Dendritic cell treated with granulocyte-macrophage colony-stimulating factor and Interleukin-4, amounts not matched to agents 40 ng/mL and 50 ng/mL, for 4 days (primary cell): ENCODE measurements around the gene GPSM1.

ENCODE experiments used
- H3K27ac Mint-ChIP-seq: one replicate; pipeline ENCODE4 v1.8.0; 2022; ENCODE audit warnings: mild to moderate bottlenecking, mixed read lengths
- H3K27me3 Mint-ChIP-seq: one replicate; pipeline ENCODE4 v1.8.0; 2022; ENCODE audit warnings: mild to moderate bottlenecking, mixed read lengths
- H3K36me3 Mint-ChIP-seq: one replicate; pipeline ENCODE4 v1.8.0; 2022; ENCODE audit warnings: low read depth, mixed read lengths
- H3K4me1 Mint-ChIP-seq: one replicate; pipeline ENCODE4 v1.8.0; 2022; ENCODE audit warnings: low read depth, mixed read lengths
- H3K4me3 Mint-ChIP-seq: one replicate; pipeline ENCODE4 v1.8.0; 2022; ENCODE audit warnings: mild to moderate bottlenecking, moderate library complexity, mixed read lengths
- H3K9me3 Mint-ChIP-seq: one replicate; pipeline ENCODE4 v1.8.0; 2022; ENCODE audit warnings: mixed read lengths
- intact Hi-C: fragments of 100-400 bp; cut with micrococcal nuclease; formaldehyde crosslinking; loops from one replicate; pipeline ENCODE4 v1.15.0; 2022

GPSM1 gene

DNA sequence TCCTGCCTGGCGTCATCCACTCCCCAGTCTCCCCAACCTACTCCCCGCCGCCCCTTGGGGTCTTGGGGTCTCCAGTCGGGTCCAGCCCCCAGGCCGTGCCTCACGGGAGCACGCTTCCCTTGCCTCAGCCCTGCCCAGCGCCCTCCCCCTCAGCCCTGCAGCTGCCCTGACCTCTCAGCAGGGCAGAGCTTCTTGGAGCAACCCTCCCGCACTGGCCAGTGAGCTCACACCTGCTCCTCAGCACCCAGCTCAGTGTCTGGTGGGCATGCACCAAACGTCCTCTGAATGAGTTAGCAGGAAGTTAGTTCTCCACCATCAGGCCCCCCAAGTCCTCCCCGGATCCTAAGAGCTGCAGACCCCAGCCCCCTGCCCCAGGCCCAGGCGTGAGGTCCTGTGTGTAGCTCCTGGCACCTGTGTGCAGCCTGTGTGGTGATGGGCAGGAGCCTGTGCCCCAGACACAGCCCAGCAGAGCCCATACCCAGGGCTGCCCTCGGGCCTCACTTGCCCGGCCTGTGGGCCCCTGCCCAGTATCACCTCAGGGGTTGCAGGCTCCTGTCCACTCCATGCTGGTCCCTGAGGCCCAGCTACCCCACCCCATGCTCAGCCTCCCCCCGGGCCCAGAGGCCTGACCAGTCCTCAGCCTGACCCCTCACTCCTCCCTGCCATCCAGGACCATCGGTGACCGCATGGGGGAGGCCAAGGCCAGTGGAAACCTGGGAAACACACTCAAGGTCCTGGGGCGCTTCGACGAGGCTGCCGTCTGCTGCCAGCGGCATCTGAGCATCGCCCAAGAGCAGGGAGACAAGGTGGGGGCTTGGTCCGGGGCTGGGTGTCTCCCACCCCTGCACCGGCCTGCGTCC, 8.2 kb downstream of the GPSM1 start:
- Mint-ChIP-seq H3K27ac (no peak overlapping the region), H3K36me3 (peaks cover 13% of the 10 kb centered on the region), H3K4me1 (peaks cover 5% of the 10 kb centered on the region), H3K4me3 (no peak overlapping the region), H3K27me3 (no peaks in the 10 kb centered on the region), H3K9me3 (no peaks in the 10 kb centered on the region)
- intact Hi-C loops = no loop called here

DNA sequence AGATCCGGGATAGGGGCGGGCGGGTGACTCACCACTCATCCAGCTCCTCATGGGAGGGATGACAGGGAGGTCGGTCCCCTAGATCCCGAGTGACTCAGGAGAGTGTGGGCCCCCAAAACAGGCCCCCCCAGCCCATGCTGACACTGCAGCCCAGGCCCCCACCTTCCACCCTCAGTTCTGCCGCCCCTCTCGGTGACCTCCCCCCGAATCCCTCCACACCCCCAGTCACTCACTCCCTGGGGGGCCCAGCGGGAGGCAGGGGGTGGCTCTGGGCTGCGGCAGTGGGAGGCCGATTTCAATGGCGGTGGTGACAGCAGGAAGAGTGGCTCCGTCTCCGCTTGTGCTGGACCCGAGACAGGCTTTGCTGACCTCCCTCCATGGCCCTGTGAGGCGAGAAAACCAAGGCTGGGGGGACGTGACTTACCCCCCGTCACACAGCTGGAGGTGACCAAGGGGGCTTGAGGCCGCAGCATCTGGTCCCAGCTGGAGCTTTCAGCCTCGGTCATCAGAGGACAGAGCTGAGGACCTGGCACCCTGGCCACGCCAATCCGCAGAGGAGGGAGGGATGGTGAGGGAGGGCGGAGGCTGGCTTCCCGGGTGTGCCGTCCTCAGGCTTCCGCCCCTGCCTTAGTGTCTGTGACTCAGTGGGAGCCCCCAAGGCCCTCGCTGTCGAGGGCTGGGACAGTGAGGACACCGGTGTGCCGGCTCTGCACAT, 9.0 kb downstream of the GPSM1 start:
- H3K4me3 Mint-ChIP-seq = no peak overlapping the region
- no peaks in the 10 kb centered on the region for H3K27me3 Mint-ChIP-seq
- no peaks in the 10 kb centered on the region for H3K9me3 Mint-ChIP-seq
- no peak overlapping the region for H3K27ac Mint-ChIP-seq
- intact Hi-C loops = no loop called here
- peaks cover 5% of the 10 kb centered on the region for H3K4me1 Mint-ChIP-seq
- peaks cover 13% of the 10 kb centered on the region for H3K36me3 Mint-ChIP-seq

DNA sequence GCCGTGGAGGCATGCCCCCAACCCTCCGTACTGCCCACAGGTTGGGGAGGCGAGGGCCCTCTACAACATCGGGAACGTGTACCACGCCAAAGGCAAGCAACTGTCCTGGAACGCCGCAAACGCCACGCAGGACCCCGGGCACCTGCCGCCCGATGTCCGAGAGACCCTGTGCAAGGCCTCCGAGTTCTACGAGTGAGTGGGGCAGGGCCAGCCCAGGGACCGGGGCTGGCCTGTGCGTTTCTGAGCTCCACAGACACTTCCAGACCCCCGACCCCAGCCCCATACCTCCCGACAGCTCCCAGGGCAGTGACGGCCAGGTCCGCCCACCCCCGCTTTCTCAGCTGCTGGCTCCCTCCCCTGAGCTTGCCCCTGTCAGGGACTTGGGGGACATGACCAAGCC, 9.5 kb downstream of the GPSM1 start:
- Mint-ChIP-seq H3K4me1 (peaks cover 5% of the 10 kb centered on the region), H3K36me3 (peaks cover 13% of the 10 kb centered on the region), H3K27me3 (no peaks in the 10 kb centered on the region), H3K27ac (no peak overlapping the region), H3K9me3 (no peaks in the 10 kb centered on the region), H3K4me3 (no peak overlapping the region)
- intact Hi-C loops = no loop called here

DNA sequence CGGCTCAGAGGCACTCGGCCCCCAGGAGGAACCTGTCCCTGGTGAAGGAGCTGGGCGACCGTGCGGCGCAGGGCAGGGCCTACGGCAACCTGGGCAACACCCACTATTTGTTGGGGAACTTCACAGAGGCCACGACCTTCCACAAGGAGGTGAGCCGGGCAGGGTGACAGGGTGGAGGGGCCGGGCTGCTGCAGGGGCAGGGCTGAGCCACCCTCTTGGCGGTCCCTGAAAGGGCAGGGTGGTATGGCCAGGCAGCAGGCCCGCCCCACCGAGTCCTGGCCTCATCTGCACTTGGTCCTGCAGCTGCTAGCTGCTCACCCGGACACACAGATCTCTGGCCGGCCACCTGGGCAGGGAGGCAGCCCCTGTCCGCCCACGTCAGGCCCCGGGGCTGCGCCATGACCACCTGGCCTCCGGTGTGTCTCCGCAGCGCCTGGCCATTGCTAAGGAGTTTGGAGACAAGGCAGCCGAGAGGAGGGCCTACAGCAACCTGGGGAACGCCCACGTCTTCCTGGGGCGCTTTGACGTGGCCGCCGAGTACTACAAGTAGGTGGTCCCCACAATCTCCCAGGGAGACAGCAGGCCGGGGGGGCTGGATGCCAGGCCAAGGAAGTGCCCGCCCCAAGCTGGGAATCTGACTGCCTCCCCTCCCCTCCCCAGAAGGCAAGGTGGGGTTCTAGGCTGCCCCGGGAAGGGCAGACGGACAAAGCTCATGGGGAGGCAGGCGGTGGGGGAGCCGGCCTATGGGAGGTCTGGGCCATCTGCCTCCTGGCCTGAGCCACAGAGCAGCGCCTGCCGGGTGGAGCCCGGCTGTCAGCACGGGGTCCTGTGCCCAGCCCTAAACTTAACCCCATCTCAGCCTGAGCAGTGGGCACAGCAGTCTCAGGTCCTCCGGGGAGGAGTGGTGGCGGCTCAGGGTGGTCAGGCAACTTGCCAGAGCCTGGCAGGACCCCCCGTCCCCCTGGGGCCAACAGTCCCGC, 10.4 kb downstream of the GPSM1 start:
- intact Hi-C loops = loop anchor here (2.0 kb wide), 1 partner anchor 63 kb away; the partner anchor contains the start of gene SNAPC4

DNA sequence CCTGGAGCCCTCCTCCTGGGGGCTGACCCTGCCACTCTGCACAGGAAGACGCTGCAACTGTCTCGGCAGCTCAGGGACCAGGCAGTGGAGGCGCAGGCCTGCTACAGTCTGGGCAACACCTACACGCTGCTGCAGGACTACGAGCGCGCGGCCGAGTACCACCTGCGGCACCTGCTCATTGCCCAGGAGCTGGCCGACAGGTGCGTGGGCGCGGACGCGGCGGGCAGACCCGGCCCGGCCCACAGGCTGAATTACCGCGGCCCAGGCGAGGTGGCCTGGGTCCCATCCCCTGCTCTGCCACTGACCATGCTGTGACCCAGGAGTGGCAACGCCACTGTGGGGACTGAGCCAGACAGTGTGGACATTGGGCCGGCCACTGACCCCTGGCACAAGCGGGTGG, 11.2 kb downstream of the GPSM1 start:
- Mint-ChIP-seq H3K36me3 (peaks cover 13% of the 10 kb centered on the region), H3K4me3 (no peak overlapping the region), H3K9me3 (no peaks in the 10 kb centered on the region), H3K27me3 (no peaks in the 10 kb centered on the region), H3K4me1 (peaks cover 12% of the 10 kb centered on the region), H3K27ac (no peak overlapping the region)
- intact Hi-C loops = loop anchor here (2.0 kb wide), 1 partner anchor 62 kb away; the partner anchor contains the start of gene SNAPC4

More for the DNA sequence above, 10.4 kb downstream of the GPSM1 start:
- no peak overlapping the region for H3K27ac Mint-ChIP-seq
- peaks cover 13% of the 10 kb centered on the region for H3K36me3 Mint-ChIP-seq
- no peaks in the 10 kb centered on the region for H3K27me3 Mint-ChIP-seq
- H3K4me3 Mint-ChIP-seq = no peak overlapping the region
- no peaks in the 10 kb centered on the region for H3K9me3 Mint-ChIP-seq
- H3K4me1 Mint-ChIP-seq = peaks cover 8% of the 10 kb centered on the region

DNA sequence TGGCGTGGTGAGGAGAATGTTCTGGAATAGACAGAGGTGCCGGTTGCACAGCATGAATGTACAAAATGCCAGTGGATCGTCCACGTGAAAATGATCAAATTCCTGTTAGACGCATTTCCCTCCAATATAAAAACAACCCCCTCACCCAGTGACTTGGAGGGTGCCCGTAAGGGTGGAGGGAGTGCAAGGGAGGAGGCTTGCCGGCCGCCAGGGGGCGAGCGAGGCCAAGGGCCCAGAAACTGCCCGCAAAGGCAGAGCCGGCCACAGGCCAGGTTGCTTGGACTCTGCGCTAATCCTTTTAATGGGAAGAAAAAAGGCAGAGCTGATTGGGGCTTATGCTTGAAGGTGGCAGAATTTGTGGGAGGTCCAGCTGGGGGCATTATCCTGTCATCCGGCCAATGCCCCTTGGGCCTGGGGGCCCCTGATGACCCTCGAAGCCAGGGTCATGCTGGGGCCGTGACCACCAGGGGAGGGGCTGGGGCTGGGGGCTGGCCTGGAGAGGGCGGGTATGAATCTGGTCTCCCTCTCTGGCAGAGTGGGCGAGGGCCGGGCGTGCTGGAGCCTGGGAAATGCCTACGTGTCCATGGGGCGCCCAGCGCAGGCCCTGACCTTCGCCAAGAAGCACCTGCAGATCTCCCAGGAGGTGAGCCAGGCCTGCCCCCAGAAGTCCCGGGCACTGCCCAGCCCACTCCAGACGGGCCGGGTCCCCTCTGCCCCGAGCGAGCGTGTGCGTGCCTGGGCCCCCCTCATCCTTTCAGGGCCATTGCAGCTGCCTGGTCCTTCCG, 12.0 kb downstream of the GPSM1 start:
- no peak overlapping the region for H3K27ac Mint-ChIP-seq
- peaks cover 13% of the 10 kb centered on the region for H3K36me3 Mint-ChIP-seq
- H3K4me3 Mint-ChIP-seq = no peak overlapping the region
- peaks cover 12% of the 10 kb centered on the region for H3K4me1 Mint-ChIP-seq
- H3K9me3 Mint-ChIP-seq = no peaks in the 10 kb centered on the region
- peaks cover 2% of the 10 kb centered on the region for H3K27me3 Mint-ChIP-seq
- intact Hi-C loops = loop anchor here (2.0 kb wide), 1 partner anchor 61 kb away; the partner anchor contains the start of gene SNAPC4

DNA sequence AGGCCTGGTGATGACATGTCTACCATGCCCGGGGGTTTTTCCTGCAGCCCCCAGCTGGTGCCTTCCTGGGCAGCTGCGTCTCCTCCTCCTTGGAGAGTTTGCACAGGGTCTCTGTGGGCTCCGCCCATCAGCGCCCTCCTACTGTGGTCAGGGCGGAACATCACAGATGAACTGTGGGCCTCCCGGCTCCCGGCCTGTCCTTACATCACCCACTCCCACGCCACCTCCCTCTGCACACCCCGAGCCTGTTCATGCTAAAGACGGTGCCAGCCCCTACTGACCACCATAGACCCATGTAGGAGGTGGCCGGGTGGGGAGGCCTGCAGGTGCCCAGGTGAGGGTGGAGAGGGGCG, 12.6 kb downstream of the GPSM1 start:
- H3K4me1 Mint-ChIP-seq = peaks cover 16% of the 10 kb centered on the region
- H3K36me3 Mint-ChIP-seq = peaks cover 13% of the 10 kb centered on the region
- intact Hi-C loops = loop anchor here (2.0 to 10.0 kb wide), 2 partner anchors 61 to 295 kb away; partner anchors contain the start of gene SNAPC4
- no peaks in the 10 kb centered on the region for H3K9me3 Mint-ChIP-seq
- peaks cover 2% of the 10 kb centered on the region for H3K27me3 Mint-ChIP-seq
- H3K4me3 Mint-ChIP-seq = no peak overlapping the region
- no peak overlapping the region for H3K27ac Mint-ChIP-seq

DNA sequence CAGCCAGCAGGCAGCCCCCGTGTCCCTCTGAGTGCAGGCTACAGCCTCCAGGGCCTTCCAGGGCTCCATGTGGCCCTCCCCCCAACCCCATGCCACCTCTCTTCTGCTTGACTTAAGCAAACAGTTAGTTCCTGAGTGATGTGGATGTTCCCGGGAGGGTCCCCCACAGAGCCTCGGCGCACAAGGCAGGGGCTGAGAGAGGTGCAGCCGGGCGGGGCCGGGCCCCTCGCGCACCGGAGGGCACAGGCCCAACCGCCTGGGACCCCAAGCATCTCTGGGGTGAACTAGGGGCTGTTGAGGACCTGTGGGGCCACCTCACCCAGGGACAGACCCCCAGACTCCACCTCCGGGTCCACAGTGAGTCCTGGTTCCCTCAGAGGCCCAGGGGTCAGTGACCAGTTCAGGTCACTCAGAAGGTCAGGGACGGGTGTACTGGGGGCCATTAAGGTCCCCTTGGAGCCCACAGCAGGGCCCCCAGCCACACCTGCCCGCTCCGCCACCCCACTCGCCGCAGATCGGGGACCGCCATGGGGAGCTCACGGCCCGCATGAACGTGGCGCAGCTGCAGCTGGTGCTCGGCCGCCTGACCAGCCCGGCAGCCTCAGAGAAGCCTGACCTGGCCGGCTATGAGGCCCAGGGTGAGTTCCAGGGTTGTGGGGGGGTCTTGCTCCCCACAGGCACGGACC, 13.2 kb downstream of the GPSM1 start:
- intact Hi-C loops = loop anchor here (10.0 kb wide), 1 partner anchor 294 kb away; no protein-coding TSS in a partner anchor
- Mint-ChIP-seq H3K27me3 (peaks cover 2% of the 10 kb centered on the region), H3K36me3 (peaks cover 13% of the 10 kb centered on the region), H3K4me3 (no peak overlapping the region), H3K27ac (no peak overlapping the region), H3K4me1 (peaks cover 18% of the 10 kb centered on the region), H3K9me3 (no peaks in the 10 kb centered on the region)

DNA sequence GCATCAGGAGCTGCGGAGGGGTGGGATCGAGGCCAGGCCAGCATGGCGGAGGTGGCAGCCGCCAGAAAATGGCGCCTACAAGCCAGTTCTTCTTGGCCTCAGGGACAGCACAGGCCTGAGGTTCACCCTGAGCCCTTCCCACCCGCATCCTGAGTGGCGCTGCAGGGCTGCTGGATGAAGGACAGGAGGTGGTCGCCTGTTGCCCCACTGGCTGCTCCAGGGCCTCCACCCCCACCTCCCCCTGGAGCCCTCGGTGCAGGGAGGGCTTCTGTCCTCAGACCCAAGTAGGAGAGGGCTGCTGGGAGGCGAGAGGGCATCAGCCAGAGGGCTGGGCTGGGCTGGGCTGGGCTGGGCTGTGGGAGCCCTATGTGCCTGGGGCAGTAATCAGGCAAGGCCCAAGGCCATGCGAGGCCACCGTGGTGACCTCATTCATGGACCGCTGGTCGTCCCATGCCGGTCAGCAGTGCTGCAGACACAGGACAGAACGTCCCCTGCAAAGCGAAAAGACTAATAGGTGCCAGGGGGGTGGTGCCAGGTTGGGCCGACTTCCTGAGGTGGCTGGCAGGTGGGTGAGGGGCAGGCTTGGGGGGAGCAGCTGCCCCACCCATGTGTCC, 13.8 kb downstream of the GPSM1 start:
- Mint-ChIP-seq H3K4me3 (no peak overlapping the region), H3K4me1 (peaks cover 18% of the 10 kb centered on the region), H3K27me3 (peaks cover 2% of the 10 kb centered on the region)

DNA sequence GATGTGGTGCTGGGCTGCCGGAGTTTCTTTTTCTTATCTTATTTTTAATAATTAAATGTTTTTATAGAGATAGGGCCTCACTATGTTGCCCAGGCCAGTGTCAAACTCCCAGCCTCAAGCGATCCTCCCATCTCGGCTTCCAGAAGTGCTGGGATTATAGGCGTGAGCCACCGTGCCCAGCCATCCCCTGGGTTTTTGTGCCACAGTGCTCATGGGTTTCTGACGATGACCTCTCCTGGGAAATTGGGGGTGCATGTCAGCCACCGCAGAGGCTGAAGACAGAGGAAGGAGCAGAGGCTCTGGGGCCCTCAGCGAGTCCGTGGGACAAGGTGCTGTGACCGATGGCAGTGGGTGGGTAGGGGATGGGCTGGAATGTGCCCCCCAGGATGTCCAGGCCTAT, 14.4 kb downstream of the GPSM1 start:
- Mint-ChIP-seq H3K4me3 (no peak overlapping the region), H3K4me1 (peaks cover 18% of the 10 kb centered on the region), H3K9me3 (no peaks in the 10 kb centered on the region), H3K27me3 (peaks cover 2% of the 10 kb centered on the region), H3K36me3 (peaks cover 13% of the 10 kb centered on the region), H3K27ac (no peak overlapping the region)
- intact Hi-C loops = loop anchor here (10.0 kb wide), 1 partner anchor 293 kb away; no protein-coding TSS in a partner anchor

More for the DNA sequence above, 13.8 kb downstream of the GPSM1 start:
- H3K9me3 Mint-ChIP-seq = no peaks in the 10 kb centered on the region
- no peak overlapping the region for H3K27ac Mint-ChIP-seq
- intact Hi-C loops = loop anchor here (10.0 kb wide), 1 partner anchor 294 kb away; no protein-coding TSS in a partner anchor
- H3K36me3 Mint-ChIP-seq = peaks cover 13% of the 10 kb centered on the region

DNA sequence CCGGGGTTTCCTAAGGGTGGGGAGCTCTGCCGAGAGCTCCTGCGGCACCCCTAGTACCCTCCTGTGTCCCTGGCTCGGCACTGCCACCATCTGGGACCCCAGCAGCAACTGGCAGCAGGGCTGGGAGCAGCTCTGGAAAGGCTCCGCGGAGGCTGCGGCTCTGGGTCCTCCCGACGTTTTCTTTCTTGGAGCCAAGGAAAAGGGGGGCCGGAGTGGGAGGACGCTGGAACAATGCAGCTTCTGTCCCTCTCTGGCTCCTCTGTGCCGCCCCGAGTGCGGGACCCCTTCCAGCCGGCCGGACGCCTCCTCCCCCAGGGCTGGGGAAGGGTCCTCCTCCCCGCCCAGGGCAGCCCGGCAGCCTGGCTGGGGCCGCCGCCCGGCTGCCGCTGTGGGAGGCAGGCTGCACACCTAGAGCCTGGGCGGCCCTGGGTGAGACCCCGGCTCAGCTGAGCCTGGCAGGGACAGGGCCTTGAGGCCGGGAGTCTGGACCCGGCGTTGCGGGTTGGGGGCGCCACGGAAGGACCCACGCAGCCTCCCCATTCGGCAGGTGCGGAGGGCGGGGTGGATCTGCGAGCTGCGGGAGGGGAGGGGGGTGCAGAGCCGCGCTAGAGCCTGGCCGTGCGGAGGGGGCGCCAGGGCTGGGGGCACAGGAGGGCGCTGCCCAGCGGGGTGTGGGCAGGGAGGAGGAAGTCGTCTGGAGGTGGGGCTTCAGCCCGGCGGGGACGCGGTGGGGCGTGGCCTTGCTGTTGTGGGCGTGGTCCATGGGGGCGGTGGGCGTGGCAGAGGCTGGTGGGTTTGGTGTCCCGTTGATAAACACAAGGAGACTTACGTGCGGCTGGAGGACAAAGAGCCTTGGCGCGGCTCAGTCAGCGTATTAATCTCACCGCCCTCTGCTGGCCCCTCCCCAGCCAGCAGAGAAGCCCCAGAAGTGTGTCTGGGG, 15.1 kb downstream of the GPSM1 start:
- peaks cover 7% of the 10 kb centered on the region for H3K36me3 Mint-ChIP-seq
- no peaks in the 10 kb centered on the region for H3K9me3 Mint-ChIP-seq
- H3K27me3 Mint-ChIP-seq = peaks cover 2% of the 10 kb centered on the region
- intact Hi-C loops = loop anchor here (10.0 kb wide), 1 partner anchor 292 kb away; no protein-coding TSS in a partner anchor
- H3K27ac Mint-ChIP-seq = peak overlapping the region; percentile 82
- peaks cover 18% of the 10 kb centered on the region for H3K4me1 Mint-ChIP-seq
- peak overlapping the region; percentile 69 for H3K4me3 Mint-ChIP-seq
